GM12878 (cell line): ENCODE measurements around the gene PML.

Source experiments
- EZH2 ChIP-seq: IDR thresholded peaks from 2 replicates; pipeline ENCODE4 v1.6.1; 2012; ENCODE audit warnings: low read depth, mild to moderate bottlenecking, control low read depth, inconsistent platforms, low read length, borderline replicate concordance; ENCODE audit not compliant: control insufficient read depth
- POLR2A ChIP-seq: IDR thresholded peaks from 2 replicates; pipeline ENCODE4 v1.6.1; 2011; ENCODE audit warnings: low read depth, mild to moderate bottlenecking, low read length
- POLR2AphosphoS5 ChIP-seq: IDR thresholded peaks from 2 replicates; pipeline ENCODE4 v1.6.1; 2011; ENCODE audit warnings: mild to moderate bottlenecking, low read length, inconsistent platforms
- RAD21 ChIP-seq: IDR thresholded peaks from 2 replicates; pipeline ENCODE4 v1.6.1; 2011; ENCODE audit warnings: mild to moderate bottlenecking, low read depth, low read length, moderate library complexity; ENCODE audit not compliant: insufficient read depth
- TF ChIP-seq, protein P1 (sequence below), 3 experiments: IDR thresholded peaks in 2 of 3; conservative IDR thresholded peaks in 1 of 3; 2 replicates each; pipeline ENCODE4 v1.5.1; 2011; ENCODE audit warnings: low read depth in 3 of 3, low read length in 3 of 3, mild to moderate bottlenecking in 3 of 3, control low read depth in 2 of 3, moderate library complexity in 2 of 3, inconsistent platforms in 1 of 3, mixed read lengths in 1 of 3; ENCODE audit not compliant: control insufficient read depth in 2 of 3, insufficient read depth in 1 of 3; ENCODE audit errors: extremely low read depth in 1 of 3
- TF ChIP-seq, protein P2 (sequence below): fragments of 450-650 bp; IDR thresholded peaks from 2 replicates; pipeline ENCODE4 v1.6.1; 2017; ENCODE audit warnings: mild to moderate bottlenecking, moderate library complexity

DNA sequence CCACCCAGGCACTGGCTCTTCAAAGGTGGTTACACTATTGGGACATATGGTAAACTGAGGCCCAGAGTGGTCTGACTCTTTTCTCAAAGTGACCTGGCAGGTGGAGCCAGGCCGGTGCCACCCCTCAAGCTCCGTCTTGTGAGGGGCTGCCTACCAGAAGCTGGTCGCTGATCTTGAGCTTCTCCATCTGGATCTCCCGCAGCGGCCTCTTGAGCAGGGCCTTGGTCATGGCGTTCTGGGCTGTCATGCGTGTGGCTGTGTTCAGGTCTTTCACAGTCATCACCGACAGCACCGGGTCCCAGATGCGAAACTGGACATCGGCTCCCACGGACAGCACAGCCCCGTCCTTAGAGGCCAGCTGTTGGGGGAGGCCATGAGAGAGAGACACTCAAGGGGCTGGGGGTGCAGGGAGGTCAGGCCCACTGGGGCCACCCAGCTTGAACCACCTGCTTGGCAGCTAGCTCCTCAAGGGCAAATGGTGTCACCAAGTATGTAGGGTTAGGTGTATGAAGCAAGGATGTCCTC lies 6.0 kb upstream of the PML start:
- TF ChIP-seq POLR2AphosphoS5 (no peak), RAD21 (no peak), EZH2 (no peak), POLR2A (no peak)
- TF ChIP-seq, protein P1, sequence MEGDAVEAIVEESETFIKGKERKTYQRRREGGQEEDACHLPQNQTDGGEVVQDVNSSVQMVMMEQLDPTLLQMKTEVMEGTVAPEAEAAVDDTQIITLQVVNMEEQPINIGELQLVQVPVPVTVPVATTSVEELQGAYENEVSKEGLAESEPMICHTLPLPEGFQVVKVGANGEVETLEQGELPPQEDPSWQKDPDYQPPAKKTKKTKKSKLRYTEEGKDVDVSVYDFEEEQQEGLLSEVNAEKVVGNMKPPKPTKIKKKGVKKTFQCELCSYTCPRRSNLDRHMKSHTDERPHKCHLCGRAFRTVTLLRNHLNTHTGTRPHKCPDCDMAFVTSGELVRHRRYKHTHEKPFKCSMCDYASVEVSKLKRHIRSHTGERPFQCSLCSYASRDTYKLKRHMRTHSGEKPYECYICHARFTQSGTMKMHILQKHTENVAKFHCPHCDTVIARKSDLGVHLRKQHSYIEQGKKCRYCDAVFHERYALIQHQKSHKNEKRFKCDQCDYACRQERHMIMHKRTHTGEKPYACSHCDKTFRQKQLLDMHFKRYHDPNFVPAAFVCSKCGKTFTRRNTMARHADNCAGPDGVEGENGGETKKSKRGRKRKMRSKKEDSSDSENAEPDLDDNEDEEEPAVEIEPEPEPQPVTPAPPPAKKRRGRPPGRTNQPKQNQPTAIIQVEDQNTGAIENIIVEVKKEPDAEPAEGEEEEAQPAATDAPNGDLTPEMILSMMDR (IDR thresholded peaks at IDR 0.05 in 2 of 3, conservative IDR thresholded peaks at IDR 0.05 in 1 of 3; ENCODE audit: control insufficient read depth in 2 of 3, extremely low read depth in 1 of 3, insufficient read depth in 1 of 3, low read depth in 3 of 3, low read length in 3 of 3), result no peak
- TF ChIP-seq, protein P2, sequence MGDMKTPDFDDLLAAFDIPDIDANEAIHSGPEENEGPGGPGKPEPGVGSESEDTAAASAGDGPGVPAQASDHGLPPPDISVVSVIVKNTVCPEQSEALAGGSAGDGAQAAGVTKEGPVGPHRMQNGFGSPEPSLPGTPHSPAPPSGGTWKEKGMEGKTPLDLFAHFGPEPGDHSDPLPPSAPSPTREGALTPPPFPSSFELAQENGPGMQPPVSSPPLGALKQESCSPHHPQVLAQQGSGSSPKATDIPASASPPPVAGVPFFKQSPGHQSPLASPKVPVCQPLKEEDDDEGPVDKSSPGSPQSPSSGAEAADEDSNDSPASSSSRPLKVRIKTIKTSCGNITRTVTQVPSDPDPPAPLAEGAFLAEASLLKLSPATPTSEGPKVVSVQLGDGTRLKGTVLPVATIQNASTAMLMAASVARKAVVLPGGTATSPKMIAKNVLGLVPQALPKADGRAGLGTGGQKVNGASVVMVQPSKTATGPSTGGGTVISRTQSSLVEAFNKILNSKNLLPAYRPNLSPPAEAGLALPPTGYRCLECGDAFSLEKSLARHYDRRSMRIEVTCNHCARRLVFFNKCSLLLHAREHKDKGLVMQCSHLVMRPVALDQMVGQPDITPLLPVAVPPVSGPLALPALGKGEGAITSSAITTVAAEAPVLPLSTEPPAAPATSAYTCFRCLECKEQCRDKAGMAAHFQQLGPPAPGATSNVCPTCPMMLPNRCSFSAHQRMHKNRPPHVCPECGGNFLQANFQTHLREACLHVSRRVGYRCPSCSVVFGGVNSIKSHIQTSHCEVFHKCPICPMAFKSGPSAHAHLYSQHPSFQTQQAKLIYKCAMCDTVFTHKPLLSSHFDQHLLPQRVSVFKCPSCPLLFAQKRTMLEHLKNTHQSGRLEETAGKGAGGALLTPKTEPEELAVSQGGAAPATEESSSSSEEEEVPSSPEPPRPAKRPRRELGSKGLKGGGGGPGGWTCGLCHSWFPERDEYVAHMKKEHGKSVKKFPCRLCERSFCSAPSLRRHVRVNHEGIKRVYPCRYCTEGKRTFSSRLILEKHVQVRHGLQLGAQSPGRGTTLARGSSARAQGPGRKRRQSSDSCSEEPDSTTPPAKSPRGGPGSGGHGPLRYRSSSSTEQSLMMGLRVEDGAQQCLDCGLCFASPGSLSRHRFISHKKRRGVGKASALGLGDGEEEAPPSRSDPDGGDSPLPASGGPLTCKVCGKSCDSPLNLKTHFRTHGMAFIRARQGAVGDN, result no peak
